HS-27A (cell line): Measurements from ENCODE around the gene RPRML.

Experiments used
- DNase-seq: peaks from one replicate; pipeline ENCODE4 v3.0.0-alpha.2; 2012; ENCODE audit warnings: low read depth, missing footprints

RPRML gene

GRCh38 chr17:46944931-46945330, 34.1 kb downstream of the RPRML start:
- no peak for DNase-seq

- DNase-seq, result peak; percentile 41
These were observed 35.3 kb downstream of the RPRML start for GRCh38 chr17:46943501-46944393.

GRCh38 chr17:46943218-46943500, 35.9 kb downstream of the RPRML start:
- DNase-seq, result no peak

- peak; percentile 51 for DNase-seq
These were observed 36.4 kb downstream of the RPRML start for GRCh38 chr17:46942441-46943217.

GRCh38 chr17:46940692-46941404, 38.2 kb downstream of the RPRML start:
- no peak for DNase-seq

GRCh38 chr17:46935658-46936266, 43.3 kb downstream of the RPRML start:
- DNase-seq, result no peak

GRCh38 chr17:46931596-46931995, 47.5 kb downstream of the RPRML start:
- DNase-seq, result no peak

- no peak for DNase-seq
These were observed 49.0 kb downstream of the RPRML start for GRCh38 chr17:46930051-46930450.

GRCh38 chr17:46929413-46929812, 49.6 kb downstream of the RPRML start:
- no peak for DNase-seq

- no peak for DNase-seq
These were observed 50.4 kb downstream of the RPRML start for GRCh38 chr17:46928467-46929261.
